HG03095 (cell line): ENCODE results near the gene TNS4.

Source experiments
- ATAC-seq: cut with Tn5 transposase; IDR thresholded peaks from one replicate; pipeline ENCODE4 v1.9.1; 2021; ENCODE audit warnings: moderate library complexity; ENCODE audit not compliant: unreplicated experiment

The TNS4 gene

GRCh38 chr17:40517286-40517662, 15.9 kb upstream of the TNS4 start:
- ATAC-seq, result no peak

- ATAC-seq, result no peak
These were observed 15.3 kb upstream of the TNS4 start for GRCh38 chr17:40516581-40517285.

DNA sequence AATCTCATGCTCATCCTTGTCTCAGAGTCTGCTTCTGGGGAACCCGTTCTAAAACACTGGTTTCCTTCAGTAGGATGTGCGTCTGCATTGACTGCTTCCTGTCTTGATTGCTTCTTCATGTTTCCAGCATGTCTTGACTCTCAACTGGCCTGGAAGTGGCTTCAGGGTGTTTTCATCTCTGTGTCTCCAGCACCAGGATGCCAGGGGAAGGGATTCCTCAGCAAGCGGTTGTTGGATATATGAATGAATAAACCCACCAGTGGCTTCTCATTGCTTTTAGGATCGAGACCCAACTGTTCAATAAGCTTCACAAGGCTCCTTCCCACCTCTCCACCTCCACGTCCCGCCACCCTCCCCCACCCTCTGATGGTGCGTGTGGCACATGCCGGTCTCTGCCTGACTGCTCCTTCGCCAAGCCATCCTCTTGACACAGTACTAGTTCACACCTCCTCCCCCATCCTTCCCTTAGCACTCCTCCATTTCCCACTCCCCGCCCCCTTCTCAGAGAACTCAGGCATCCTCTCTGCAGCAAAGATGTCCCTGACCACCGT, 14.1 kb upstream of the TNS4 start:
- ATAC-seq, result no peak

DNA sequence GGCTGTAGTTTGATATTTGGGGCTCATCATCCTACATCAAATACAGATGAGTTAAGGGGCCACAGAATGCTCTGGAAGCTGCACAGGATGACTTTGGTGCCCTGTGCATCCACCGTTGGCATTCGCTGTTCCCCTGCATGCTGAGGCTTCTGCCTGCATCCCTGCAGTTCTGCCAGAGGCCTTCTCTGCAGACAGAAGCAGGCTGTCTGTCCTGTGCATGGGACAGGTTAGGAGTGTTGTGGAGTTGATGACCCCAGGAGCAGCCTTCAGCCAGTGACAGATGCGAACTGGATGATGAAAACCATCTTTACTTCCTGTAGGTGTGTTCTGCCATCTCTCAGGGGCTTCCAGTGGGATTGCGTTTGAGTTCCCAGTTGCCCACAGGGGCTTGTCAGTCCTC, 13.6 kb upstream of the TNS4 start:
- no peak for ATAC-seq

DNA sequence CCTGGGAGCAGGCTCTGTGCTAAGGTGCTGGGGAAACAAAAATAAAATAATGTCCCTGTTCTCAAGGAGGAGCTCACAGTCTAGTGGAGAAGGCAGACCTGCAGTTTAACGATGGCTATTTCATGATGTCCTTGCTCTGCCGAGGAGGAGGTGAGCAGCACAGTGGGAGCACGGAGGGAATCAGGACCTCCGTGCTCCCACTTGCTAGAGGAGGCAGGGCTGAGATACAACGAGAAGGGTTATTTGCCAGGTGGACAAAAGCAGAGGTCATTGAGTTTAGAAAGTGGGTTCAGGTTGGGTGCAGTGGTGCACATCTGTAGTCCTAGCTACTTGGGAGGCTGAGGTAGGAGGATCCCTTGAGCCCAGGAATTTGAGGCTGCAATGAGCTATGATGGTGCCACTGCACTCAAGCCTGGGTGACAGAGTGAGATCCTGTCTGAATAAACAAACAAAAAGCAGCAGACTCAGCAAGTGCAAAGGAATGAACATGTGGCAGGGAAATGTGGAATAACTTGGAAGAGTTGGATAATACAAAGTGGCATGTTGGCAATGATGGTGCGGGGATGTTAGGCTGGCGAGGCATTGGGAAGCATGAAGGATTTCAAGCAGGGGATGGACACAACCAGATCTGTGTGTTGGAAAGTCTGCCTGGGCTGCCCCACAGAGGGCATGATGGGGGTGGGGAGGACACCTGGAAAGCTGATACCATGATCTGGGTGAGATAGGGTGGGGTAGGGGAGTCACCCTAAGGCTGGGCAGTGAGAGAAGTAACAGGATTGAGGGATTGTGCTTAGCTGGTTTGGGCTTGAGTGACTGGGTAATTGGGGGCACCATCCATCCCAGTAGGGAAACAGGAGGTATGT, 12.8 kb upstream of the TNS4 start:
- no peak for ATAC-seq

GRCh38 chr17:40511667-40512220, 10.3 kb upstream of the TNS4 start:
- no peak for ATAC-seq

DNA sequence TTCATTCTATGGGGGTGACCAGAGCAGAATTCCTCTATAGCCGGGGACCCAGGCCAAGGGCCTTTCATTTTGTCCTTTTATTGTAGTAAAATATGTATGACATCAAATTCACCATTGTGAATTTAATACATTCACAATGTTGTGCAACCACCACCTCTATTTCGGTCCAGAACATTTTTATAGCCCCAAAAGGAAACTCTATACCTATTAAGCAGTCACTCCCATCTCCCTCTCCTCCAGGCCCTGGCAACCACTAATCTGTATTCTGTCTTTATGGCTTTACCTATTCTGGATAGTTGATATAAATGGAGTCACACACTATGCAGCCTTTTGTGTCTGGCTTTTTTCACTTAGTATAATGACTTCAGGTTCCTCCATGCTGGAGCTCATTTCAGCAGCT, 9.7 kb upstream of the TNS4 start:
- no peak for ATAC-seq

DNA sequence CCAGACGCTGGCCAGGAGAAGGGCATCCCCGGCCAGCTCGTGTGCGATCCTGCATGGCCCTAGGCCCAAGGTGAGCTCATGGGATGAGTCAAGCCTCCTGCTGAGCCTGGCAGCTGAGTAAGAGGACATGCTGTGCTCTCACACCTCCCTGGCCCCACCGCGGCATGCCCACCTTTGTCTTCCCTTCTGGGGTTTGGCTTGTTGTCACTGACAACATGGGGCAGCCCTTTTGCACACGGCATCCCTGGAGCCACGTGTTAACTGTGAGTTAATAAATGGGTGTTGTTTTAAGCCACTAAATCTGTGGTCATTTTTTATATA, 8.9 kb upstream of the TNS4 start:
- no peak for ATAC-seq

DNA sequence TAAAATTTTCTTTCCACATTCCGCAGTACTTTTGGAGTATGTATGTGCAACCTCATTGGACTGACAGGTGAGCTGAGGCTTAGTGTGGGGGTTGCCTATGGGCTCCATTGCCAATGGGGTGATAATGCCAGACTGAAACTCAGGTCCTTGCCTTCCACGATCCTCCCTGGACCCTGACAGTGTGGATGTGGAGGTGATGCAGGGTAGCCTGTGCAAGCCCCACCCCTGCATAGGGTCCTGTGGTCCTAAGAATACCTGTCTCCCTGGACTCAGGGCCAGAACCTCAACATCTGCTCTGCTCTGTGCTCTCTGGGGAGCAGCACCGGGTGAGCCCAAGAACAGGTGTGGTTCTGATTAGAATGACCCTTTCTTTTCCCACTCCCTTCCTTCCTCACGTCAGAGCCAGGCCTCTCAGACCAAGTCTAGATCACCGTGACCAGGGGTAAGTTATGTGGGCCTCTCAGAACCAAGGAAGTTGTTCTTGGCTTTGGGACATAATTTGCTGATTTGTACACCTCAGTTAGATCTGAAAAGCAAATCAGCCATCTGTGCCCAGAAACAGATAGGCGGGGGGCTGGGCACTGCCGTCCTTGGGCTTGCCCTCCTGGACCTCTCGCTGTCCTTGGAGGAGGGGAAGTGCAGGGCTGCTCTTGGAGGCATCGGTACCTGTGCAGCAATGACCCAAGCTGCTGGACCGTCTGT, 8.4 kb upstream of the TNS4 start:
- no peak for ATAC-seq

DNA sequence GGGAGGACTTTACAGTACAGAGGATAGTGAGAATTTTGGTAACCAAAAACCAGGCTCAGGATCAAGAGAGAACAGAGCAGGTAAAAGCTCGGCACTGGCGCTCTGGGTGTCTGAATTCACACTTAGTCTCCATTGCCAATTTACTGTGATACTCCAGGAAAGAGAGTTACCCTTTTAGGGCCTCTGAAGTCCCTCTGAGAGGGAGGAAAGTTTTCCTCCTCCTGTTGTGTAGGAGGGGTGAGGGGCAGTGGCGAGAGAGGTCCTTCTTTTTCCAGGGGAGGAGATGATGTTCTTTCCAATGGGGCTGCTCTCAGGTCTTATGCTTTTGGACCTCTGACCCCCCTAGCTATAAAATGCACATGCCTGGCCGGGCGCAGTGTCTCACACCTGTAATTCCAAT, 5.4 kb upstream of the TNS4 start:
- no peak for ATAC-seq

DNA sequence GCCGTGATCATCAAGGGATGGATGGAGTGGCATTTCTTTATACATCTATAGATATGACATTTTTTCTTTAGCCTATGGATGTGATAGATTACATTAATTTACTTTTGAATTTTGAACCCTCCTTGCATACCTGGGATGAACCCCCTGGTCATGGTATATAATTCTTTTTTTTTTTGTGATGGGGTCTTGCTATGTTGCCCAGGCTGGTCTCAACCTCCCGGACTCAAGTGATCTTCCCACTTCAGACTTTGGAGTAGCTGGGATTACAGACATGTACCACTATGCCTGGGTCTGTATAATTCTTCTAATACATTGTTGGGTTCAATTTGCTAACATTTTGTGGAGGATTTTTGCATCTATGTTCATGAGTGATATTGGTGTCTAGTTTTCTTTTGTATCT, 1.7 kb upstream of the TNS4 start:
- no peak for ATAC-seq

GRCh38 chr17:40502716-40503115, 1.3 kb upstream of the TNS4 start:
- ATAC-seq, result no peak

DNA sequence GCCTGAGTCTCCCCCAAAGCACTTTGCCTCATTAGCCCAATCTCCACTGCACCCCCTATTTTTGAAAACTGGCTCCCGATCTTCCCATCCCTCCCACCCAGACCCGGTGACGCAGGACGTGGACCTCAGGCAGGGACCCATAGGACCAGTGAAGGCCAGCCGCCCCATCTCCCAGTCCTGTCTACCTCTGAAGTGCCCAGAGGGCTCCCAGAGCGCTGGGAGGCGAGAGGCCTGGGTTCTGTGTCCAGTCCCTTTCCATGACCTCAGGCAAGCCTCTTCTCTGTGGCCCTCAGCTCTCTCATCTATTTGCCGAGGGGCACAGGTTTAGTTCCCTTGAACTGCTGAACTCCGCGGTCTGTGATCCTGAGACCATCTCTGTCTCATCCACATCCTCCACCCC, 714 bp downstream of the TNS4 start:
- no peak for ATAC-seq

DNA sequence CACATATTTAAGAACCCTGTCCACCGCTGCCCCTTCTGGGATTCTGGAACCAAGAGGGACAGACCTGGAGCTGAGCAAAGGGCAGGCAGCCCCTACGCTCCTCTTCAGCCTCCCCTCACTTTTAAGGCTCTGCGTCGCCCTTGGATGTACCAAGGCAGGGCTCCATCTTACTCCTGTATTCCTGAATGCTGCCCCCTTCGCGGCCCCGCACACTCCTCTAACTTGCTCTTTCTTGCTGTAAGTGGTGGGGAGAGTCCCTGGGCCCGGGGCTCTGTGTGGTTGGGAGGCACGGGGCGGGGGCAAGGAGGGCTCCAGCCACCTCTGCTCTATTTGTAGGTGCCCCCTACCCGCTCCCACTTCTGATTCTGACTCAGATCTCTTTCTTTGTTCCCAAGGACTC, 1.2 kb downstream of the TNS4 start:
- no peak for ATAC-seq

GRCh38 chr17:40499551-40500189, 1.8 kb downstream of the TNS4 start:
- ATAC-seq, result no peak

GRCh38 chr17:40498281-40499084, 2.9 kb downstream of the TNS4 start:
- ATAC-seq, result no peak

- no peak for ATAC-seq
These were observed 3.7 kb downstream of the TNS4 start for GRCh38 chr17:40497695-40498094.

- no peak for ATAC-seq
These were observed 4.6 kb downstream of the TNS4 start for GRCh38 chr17:40496634-40497420.

GRCh38 chr17:40496170-40496569, 5.3 kb downstream of the TNS4 start:
- no peak for ATAC-seq
